ENCODE data around the gene METTL15.
A peak's percentile ranks its signal among the peaks of the same experiment; 100 is the strongest.
"Not testable (repeated sequence)": the region's sequence is repeated elsewhere in the genome, so short reads cannot be mapped to it uniquely, and the experiment has no call there.

The METTL15 gene

DNA sequence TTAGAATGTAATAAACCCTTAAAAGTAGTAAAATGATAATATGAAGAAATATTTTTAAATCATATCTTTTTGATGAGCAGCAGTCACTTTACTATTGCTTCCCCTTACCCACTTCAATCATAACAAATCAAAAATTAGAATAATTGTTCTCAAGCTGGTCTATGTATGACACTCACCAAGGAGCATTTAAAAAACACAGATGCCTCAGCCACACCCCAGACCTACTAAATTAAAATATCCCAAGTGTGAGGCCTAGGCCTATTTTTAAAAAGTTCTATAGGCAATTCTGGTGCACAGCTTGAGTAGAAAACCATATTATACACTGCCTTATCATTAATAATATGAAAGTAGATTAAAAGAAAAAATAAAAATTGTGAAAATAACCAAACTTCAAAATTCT lies 15.4 kb upstream of the METTL15 start:
- no peaks in the 10 kb centered on the region for H3K9me3 ChIP-seq (ENCODE audit: control insufficient read depth, low read length)
- H3K27ac ChIP-seq (ENCODE audit: insufficient read depth, low read length, poor library complexity, severe bottlenecking): no peak overlapping the region
- H3K36me3 ChIP-seq (ENCODE audit: control insufficient read depth, insufficient read depth, low read length): no peaks in the 10 kb centered on the region
- H3K4me1 ChIP-seq (ENCODE audit: control insufficient read depth, insufficient read depth, low read length, poor library complexity, severe bottlenecking): no peaks in the 10 kb centered on the region
- no peaks in the 10 kb centered on the region for H3K27me3 ChIP-seq (replicated peaks; ENCODE audit: control insufficient read depth, insufficient read depth, low read length, poor library complexity, severe bottlenecking)
- no peak overlapping the region for H3K4me3 ChIP-seq (ENCODE audit: insufficient read depth, low read depth, low read length, poor library complexity, severe bottlenecking)
- DNase-seq: no peak

DNA sequence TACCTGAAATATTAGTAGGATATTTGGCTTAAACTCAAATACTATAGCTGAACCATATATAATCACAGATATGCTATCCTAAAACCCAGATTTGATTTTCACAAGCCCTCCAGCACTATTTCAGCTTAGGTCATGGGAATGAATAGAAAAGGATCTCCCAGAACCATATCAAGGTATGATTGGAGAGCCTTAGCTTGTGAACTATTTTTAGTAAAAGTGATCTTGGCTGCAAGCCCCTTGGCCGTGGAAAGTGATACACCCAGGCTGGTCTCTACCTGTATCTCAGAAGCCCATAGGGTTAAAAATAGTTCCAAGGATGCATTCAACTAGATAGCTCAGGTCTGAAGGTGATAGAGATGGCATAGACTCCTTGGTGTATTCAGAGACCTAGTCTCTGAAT lies 9.9 kb upstream of the METTL15 start:
- no peaks in the 10 kb centered on the region for H3K4me1 ChIP-seq (ENCODE audit: control insufficient read depth, insufficient read depth, low read length, poor library complexity, severe bottlenecking)
- no peak overlapping the region for H3K4me3 ChIP-seq (ENCODE audit: insufficient read depth, low read depth, low read length, poor library complexity, severe bottlenecking)
- H3K27ac ChIP-seq (ENCODE audit: insufficient read depth, low read length, poor library complexity, severe bottlenecking): no peak overlapping the region
- no peak for DNase-seq
- no peaks in the 10 kb centered on the region for H3K9me3 ChIP-seq (ENCODE audit: control insufficient read depth, low read length)
- no peaks in the 10 kb centered on the region for H3K27me3 ChIP-seq (replicated peaks; ENCODE audit: control insufficient read depth, insufficient read depth, low read length, poor library complexity, severe bottlenecking)
- no peaks in the 10 kb centered on the region for H3K36me3 ChIP-seq (ENCODE audit: control insufficient read depth, insufficient read depth, low read length)

DNA sequence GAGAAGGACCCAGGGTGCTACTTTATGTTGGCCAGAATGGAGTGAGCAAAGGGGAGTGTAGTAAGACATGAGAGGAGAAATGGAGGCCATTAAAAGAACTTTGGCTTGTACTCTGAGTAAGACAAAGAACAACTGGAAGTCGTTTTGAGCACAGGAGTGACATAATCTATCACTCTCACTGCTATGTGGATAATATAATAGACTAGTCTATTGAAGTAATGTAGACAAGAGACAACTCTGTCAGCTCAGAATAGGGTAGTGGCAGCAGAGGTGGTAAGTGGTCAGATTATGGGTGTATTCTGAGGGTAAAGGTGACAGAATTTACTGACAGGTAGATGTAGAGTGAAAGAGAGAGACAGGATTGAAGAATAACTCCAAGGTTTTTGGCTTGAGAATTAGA lies 8.5 kb upstream of the METTL15 start:
- H3K36me3 ChIP-seq (ENCODE audit: control insufficient read depth, insufficient read depth, low read length): no peaks in the 10 kb centered on the region
- no peaks in the 10 kb centered on the region for H3K27me3 ChIP-seq (replicated peaks; ENCODE audit: control insufficient read depth, insufficient read depth, low read length, poor library complexity, severe bottlenecking)
- no peak for DNase-seq

DNA sequence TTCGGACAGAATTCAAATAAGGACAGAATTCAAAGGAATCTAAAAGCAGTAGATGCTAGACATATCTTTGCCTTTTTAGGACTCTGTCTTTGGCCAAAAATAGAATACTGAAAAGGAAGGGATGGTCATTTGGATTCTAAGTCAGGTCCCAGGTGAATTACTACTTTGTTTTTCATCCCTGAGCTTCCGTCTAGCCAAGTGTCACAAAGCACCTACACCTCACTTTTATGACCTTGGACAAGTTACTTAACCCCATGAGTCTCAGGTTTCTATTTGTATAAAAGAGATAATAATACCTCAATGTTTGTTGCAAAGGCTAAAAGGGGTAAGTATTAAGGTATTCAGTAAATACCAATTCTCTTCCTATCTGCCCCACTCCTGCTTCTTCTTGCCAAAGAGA lies 7.5 kb upstream of the METTL15 start:
- Histone ChIP-seq H3K36me3 (ENCODE audit: control insufficient read depth, insufficient read depth, low read length) (no peaks in the 10 kb centered on the region), H3K4me3 (ENCODE audit: insufficient read depth, low read depth, low read length, poor library complexity, severe bottlenecking) (no peak overlapping the region), H3K27me3 (replicated peaks; ENCODE audit: control insufficient read depth, insufficient read depth, low read length, poor library complexity, severe bottlenecking) (no peaks in the 10 kb centered on the region), H3K27ac (ENCODE audit: insufficient read depth, low read length, poor library complexity, severe bottlenecking) (no peak overlapping the region), H3K9me3 (ENCODE audit: control insufficient read depth, low read length) (no peaks in the 10 kb centered on the region), H3K4me1 (ENCODE audit: control insufficient read depth, insufficient read depth, low read length, poor library complexity, severe bottlenecking) (no peaks in the 10 kb centered on the region)
- DNase-seq: no peak

More for the DNA sequence above, 8.5 kb upstream of the METTL15 start:
- no peaks in the 10 kb centered on the region for H3K4me1 ChIP-seq (ENCODE audit: control insufficient read depth, insufficient read depth, low read length, poor library complexity, severe bottlenecking)
- no peak overlapping the region for H3K27ac ChIP-seq (ENCODE audit: insufficient read depth, low read length, poor library complexity, severe bottlenecking)
- no peaks in the 10 kb centered on the region for H3K9me3 ChIP-seq (ENCODE audit: control insufficient read depth, low read length)
- no peak overlapping the region for H3K4me3 ChIP-seq (ENCODE audit: insufficient read depth, low read depth, low read length, poor library complexity, severe bottlenecking)

DNA sequence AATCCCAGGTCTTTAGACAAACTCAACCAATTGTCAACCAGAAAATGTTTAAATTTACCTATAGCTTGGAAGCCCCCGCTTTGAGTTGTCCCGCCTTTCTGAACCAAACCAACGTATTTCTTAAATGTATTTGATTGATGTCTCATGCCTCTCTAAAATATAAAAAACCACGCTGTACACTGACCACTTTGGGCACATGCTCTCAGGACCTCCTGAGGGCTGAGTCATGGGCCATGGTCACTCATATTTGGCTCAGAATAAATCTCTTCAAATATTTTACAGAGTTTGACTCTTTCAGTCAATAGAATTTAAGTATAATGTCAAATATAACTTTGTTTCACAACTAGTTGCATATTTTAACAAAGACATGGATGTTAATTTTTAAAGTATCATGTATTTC lies 5.9 kb upstream of the METTL15 start:
- not testable (repeated sequence) for H3K27me3 ChIP-seq (replicated peaks; ENCODE audit: control insufficient read depth, insufficient read depth, low read length, poor library complexity, severe bottlenecking); H3K4me3 ChIP-seq (ENCODE audit: insufficient read depth, low read depth, low read length, poor library complexity, severe bottlenecking); H3K36me3 ChIP-seq (ENCODE audit: control insufficient read depth, insufficient read depth, low read length); H3K27ac ChIP-seq (ENCODE audit: insufficient read depth, low read length, poor library complexity, severe bottlenecking); H3K4me1 ChIP-seq (ENCODE audit: control insufficient read depth, insufficient read depth, low read length, poor library complexity, severe bottlenecking); DNase-seq; H3K9me3 ChIP-seq (ENCODE audit: control insufficient read depth, low read length)

DNA sequence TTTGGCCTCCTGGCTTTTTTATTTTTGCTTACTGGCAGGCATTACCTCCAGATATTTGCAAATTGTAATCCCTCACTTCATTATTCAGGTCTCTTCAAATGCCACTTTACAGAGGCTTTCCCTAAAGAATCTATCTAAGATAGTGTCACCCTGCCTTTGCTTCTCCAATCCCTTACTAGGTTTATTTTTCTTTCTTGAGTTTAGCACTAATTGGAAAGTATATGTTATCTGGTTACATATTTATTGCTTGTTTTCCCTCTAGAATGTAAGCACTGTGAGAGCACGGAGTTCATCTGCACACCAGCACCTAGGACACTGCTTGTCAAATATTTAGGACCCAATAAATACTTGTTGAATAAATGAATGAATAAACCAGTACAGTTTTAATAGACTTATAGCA lies 3.8 kb upstream of the METTL15 start:
- no peak overlapping the region for H3K27ac ChIP-seq (ENCODE audit: insufficient read depth, low read length, poor library complexity, severe bottlenecking)
- no peak for DNase-seq
- H3K4me1 ChIP-seq (ENCODE audit: control insufficient read depth, insufficient read depth, low read length, poor library complexity, severe bottlenecking): no peaks in the 10 kb centered on the region
- no peaks in the 10 kb centered on the region for H3K9me3 ChIP-seq (ENCODE audit: control insufficient read depth, low read length)
- H3K36me3 ChIP-seq (ENCODE audit: control insufficient read depth, insufficient read depth, low read length): no peaks in the 10 kb centered on the region
- no peaks in the 10 kb centered on the region for H3K27me3 ChIP-seq (replicated peaks; ENCODE audit: control insufficient read depth, insufficient read depth, low read length, poor library complexity, severe bottlenecking)
- no peak overlapping the region for H3K4me3 ChIP-seq (ENCODE audit: insufficient read depth, low read depth, low read length, poor library complexity, severe bottlenecking)

DNA sequence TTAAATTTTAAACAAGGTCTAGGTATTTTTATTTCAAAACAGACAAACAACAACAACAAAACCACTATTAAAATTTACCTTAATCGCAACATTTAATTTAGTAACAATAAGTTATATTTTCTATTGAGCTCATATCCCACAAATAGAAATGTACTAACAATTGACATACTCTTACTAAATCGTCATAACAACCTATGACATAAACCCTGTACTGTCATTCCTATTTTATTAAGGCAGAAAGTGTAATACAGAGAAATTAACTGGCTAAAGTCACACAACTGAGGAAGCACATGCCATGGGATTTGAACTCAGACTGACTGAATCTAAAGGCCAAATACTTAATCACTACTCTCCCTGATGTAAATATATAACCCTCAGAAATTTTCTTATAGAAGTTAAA lies 3.2 kb upstream of the METTL15 start:
- Histone ChIP-seq H3K27me3 (replicated peaks; ENCODE audit: control insufficient read depth, insufficient read depth, low read length, poor library complexity, severe bottlenecking) (no peaks in the 10 kb centered on the region), H3K27ac (ENCODE audit: insufficient read depth, low read length, poor library complexity, severe bottlenecking) (no peak overlapping the region)
- DNase-seq: no peak

DNA sequence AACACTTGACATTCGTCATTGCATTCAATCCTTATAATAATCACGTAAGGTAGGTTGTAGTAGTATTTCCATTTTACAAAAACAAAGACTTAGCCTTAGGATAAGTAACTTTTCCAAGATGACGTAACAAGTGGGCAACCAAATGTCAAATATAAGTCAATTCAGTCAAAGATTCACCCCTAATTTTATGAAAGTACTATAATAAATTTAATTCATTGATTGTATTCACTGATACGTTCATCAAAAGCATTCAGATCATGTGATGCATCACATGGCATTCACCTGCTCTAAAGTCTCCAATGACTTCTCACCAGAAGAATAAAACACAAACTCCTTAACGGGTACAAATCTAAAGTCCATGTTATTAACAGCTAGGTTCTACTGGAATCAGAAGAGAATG lies 2.3 kb upstream of the METTL15 start:
- peaks cover 3% of the 10 kb centered on the region for H3K4me1 ChIP-seq (ENCODE audit: control insufficient read depth, insufficient read depth, low read length, poor library complexity, severe bottlenecking)
- no peak overlapping the region for H3K27ac ChIP-seq (ENCODE audit: insufficient read depth, low read length, poor library complexity, severe bottlenecking)
- H3K9me3 ChIP-seq (ENCODE audit: control insufficient read depth, low read length): no peaks in the 10 kb centered on the region
- no peak overlapping the region for H3K4me3 ChIP-seq (ENCODE audit: insufficient read depth, low read depth, low read length, poor library complexity, severe bottlenecking)
- no peak for DNase-seq
- H3K27me3 ChIP-seq (replicated peaks; ENCODE audit: control insufficient read depth, insufficient read depth, low read length, poor library complexity, severe bottlenecking): no peaks in the 10 kb centered on the region
- no peaks in the 10 kb centered on the region for H3K36me3 ChIP-seq (ENCODE audit: control insufficient read depth, insufficient read depth, low read length)

More for the DNA sequence above, 3.2 kb upstream of the METTL15 start:
- Histone ChIP-seq H3K36me3 (ENCODE audit: control insufficient read depth, insufficient read depth, low read length) (no peaks in the 10 kb centered on the region), H3K4me3 (ENCODE audit: insufficient read depth, low read depth, low read length, poor library complexity, severe bottlenecking) (no peak overlapping the region), H3K9me3 (ENCODE audit: control insufficient read depth, low read length) (no peaks in the 10 kb centered on the region), H3K4me1 (ENCODE audit: control insufficient read depth, insufficient read depth, low read length, poor library complexity, severe bottlenecking) (peaks cover 3% of the 10 kb centered on the region)

DNA sequence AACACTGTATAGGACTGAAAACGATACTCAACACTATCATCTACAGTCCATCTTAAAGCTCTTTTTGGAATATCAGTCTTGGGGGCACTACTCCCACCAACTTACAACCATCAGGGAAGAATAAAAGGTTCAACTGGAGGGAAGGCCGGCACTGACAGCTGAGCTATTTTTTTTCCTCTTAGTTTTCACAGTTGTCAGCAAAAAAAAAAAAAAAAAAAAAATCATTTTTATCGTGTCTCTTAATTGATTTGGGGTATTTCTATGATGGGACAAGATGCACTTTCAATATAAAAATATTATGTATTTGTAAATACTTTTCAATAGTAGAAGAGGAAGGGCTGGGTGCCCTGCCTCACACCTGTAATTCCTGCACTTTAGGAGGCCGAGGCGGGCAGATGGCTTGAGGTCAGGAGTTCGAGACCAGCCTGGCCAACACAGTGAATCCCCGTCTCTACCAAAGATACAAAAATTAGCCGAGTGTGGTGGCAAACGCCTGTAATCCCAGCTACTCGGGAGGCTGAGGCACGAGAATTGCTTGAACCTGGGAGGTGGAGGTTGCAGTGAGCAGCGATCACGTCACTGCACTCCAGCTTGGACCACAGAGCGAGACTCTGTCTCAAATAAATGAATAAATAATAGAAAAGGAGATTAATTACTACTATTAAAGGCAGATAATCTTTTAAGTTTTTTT lies 1.7 kb upstream of the METTL15 start:
- Histone ChIP-seq H3K4me3 (ENCODE audit: insufficient read depth, low read depth, low read length, poor library complexity, severe bottlenecking) (no peak overlapping the region), H3K4me1 (ENCODE audit: control insufficient read depth, insufficient read depth, low read length, poor library complexity, severe bottlenecking) (peaks cover 3% of the 10 kb centered on the region), H3K27ac (ENCODE audit: insufficient read depth, low read length, poor library complexity, severe bottlenecking) (no peak overlapping the region), H3K9me3 (ENCODE audit: control insufficient read depth, low read length) (no peaks in the 10 kb centered on the region), H3K36me3 (ENCODE audit: control insufficient read depth, insufficient read depth, low read length) (no peaks in the 10 kb centered on the region), H3K27me3 (replicated peaks; ENCODE audit: control insufficient read depth, insufficient read depth, low read length, poor library complexity, severe bottlenecking) (no peaks in the 10 kb centered on the region)
- DNase-seq: no peak

DNA sequence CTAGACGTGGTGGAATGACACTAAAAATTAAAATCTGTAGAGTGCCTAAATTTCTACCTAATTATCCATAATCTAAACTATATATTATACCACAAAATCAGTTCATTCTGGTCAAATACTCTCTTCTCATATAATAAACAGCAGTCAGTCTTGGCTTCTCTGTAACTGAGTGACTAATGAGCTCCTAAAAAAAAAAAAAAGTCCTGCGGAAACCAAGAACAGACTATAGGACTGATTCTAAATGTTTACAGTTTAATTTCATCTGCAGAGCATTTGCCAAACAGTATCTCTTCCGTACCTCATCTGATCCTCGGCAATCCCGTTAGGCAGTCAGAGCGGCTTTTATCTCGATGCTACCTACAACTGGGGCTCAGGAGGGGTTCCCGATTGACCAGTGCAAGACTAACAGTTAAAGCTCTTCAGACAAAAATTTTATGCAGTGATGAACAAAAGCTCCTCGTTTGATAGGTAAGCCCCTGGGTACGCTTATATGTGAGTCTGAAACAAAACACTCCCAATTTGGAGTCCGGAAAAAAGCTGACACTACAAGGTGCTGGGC lies 918 bp upstream of the METTL15 start:
- peak in 1 of 3 donors; percentile 2 for DNase-seq
- peak overlapping the region; percentile 93 for H3K4me3 ChIP-seq (ENCODE audit: insufficient read depth, low read depth, low read length, poor library complexity, severe bottlenecking)

More for the DNA sequence above, 918 bp upstream of the METTL15 start:
- H3K9me3 ChIP-seq (ENCODE audit: control insufficient read depth, low read length): no peaks in the 10 kb centered on the region
- no peaks in the 10 kb centered on the region for H3K27me3 ChIP-seq (replicated peaks; ENCODE audit: control insufficient read depth, insufficient read depth, low read length, poor library complexity, severe bottlenecking)
- H3K4me1 ChIP-seq (ENCODE audit: control insufficient read depth, insufficient read depth, low read length, poor library complexity, severe bottlenecking): peaks cover 3% of the 10 kb centered on the region
- no peaks in the 10 kb centered on the region for H3K36me3 ChIP-seq (ENCODE audit: control insufficient read depth, insufficient read depth, low read length)
- peak overlapping the region; percentile 88 for H3K27ac ChIP-seq (ENCODE audit: insufficient read depth, low read length, poor library complexity, severe bottlenecking)
